GM21619 (cell line): Measurements from ENCODE around the gene SLC12A7.

Source experiments
- ATAC-seq: cut with Tn5 transposase; IDR thresholded peaks from one replicate; pipeline ENCODE4 v1.9.1; 2021; ENCODE audit not compliant: unreplicated experiment

The SLC12A7 gene

GRCh38 chr5:1054018-1054798, 57.7 kb downstream of the SLC12A7 start:
- ATAC-seq = no peak

GRCh38 chr5:1053391-1054017, 58.4 kb downstream of the SLC12A7 start:
- ATAC-seq = no peak

- no peak for ATAC-seq
These were observed 59.0 kb downstream of the SLC12A7 start for GRCh38 chr5:1052641-1053390.

DNA sequence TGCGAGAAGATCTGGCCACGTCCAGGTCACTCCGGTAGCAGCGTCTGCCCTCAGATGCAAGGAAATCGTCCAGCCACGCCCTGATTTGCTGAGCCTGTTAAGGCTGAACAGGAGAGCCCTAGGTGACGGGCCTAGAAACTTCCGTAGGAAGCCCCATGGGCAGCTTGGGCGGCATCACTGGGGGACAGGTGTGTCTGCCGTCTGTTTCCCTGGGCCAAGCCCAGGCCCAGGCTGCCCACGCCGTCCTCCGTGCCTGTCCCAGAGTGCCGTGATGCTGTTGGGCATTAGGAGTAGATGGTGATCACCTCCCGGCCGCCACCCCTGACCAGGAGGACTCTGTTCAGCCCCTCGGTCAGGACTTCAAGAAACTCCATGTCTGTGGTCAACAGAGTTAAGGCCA, 59.8 kb downstream of the SLC12A7 start:
- ATAC-seq = no peak

GRCh38 chr5:1051366-1051720, 60.5 kb downstream of the SLC12A7 start:
- ATAC-seq = no peak

DNA sequence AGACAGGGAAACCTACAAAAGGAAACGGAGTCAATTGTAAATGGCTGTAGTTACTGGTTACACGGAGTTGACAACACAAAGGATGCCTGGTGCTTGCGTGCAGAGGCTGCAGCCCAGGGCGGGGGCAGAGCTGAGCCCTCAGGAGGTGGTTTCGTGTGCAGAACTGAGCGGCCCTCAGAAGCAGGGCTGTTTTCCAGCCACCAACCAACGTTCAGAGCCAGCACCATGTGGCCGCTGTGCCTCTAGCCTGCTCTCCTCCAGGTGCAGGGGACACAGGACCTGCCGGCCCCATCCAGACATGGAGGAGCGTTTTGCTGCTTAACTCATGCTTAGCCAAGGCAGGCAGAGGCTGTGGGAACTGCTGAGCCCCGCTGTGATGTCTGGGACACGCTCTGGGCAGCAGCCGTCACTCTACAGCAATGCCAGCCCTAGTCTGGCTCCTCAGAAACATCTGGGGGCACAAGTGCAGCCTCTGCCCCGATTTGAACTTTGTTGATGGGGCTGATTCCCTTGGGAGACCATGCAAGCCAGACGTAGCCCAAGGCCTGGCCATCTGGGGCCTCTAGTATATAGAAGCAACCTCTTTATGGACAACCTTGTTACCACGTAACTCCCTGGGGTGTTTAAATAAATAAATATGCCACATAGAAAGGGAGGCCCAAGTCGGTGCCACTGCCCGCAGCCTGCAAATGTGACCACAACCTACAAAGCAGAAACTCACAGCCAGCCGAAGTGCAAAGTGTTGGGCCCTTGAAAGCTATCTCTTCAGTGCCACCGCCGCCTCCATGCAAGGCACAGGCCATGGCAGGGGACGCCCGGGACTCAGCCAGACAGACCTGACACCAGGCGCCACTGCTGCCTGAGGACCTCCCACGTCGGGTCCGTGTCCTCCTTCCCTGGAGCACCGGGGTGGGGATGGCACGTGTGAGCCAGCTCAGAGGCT, 61.2 kb downstream of the SLC12A7 start:
- no peak for ATAC-seq

- no peak for ATAC-seq
These were observed 62.7 kb downstream of the SLC12A7 start for GRCh38 chr5:1048861-1049838.

- ATAC-seq = no peak
These were observed 63.6 kb downstream of the SLC12A7 start for GRCh38 chr5:1048162-1048721.

DNA sequence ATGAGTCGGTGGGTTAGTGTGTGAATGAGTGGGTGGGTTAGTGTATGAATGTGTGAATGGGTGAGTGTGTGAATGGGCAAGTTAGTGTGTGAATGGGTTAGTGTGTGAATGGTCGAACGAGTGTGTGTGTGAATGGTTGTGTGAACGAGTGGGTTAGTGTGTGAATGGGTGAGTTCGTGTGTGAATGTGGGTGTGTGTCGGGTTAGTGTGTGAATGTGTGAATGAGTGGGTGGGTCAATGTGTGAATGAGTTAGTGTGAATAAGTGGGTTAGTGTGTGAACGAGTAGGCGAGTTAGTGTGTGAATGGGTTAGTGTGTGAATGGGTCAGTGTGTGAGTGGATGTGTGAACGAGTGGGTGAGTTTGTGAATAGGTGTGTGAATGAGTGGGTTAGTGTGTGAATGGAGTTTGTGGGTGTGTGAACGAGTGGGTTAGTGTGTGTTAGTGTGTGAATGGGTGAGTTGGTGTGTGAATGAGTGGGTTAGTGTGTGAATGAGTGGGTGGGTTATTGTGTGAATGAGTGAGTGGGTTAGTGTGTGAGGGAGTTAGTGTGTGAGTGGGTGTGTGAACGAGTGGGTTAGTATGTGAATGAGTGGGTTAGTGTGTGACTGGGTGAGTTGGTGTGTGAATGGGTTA, 64.4 kb downstream of the SLC12A7 start:
- ATAC-seq = no peak

- ATAC-seq = no peak
These were observed 65.8 kb downstream of the SLC12A7 start for GRCh38 chr5:1045960-1046560.

- no peak for ATAC-seq
These were observed 67.7 kb downstream of the SLC12A7 start for GRCh38 chr5:1044117-1044516.

DNA sequence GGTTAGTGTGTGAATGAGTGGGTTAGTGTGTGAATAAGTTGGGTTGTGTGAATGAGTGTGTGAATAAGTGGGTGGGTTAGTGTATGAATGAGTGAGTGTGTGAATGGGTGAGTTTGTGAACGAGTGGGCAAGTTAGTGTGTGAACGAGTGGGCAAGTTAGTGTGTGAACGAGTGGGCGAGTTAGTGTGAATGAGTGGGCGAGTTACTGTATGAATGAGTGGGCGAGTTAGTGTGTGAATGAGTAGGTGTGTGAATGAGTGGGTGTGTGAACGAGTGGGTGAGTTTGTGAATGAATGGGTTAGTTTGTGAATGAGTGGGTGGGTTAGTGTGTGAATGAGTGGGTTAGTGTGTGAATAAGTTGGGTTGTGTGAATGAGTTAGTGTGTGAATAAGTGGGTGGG, 68.5 kb downstream of the SLC12A7 start:
- ATAC-seq = no peak

DNA sequence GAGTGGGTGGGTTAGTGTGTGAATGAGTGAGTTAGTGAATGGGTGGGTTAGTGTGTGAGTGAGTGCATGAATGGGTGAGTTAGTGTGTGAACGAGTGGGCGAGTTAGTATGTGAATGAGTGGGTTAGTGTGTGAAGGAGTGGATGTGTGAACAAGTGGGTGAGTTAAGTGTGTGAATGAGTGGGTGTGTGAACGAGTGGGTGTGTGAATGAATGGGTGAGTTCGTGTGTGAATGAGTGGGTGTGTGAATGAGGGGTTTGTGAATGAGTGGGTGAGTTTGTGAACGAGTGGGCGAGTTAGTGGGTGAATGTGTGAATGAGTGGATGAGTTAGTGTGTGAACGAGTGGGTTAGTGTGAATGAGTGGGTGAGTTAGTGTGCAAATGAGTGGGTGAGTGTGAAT, 69.2 kb downstream of the SLC12A7 start:
- ATAC-seq = no peak

DNA sequence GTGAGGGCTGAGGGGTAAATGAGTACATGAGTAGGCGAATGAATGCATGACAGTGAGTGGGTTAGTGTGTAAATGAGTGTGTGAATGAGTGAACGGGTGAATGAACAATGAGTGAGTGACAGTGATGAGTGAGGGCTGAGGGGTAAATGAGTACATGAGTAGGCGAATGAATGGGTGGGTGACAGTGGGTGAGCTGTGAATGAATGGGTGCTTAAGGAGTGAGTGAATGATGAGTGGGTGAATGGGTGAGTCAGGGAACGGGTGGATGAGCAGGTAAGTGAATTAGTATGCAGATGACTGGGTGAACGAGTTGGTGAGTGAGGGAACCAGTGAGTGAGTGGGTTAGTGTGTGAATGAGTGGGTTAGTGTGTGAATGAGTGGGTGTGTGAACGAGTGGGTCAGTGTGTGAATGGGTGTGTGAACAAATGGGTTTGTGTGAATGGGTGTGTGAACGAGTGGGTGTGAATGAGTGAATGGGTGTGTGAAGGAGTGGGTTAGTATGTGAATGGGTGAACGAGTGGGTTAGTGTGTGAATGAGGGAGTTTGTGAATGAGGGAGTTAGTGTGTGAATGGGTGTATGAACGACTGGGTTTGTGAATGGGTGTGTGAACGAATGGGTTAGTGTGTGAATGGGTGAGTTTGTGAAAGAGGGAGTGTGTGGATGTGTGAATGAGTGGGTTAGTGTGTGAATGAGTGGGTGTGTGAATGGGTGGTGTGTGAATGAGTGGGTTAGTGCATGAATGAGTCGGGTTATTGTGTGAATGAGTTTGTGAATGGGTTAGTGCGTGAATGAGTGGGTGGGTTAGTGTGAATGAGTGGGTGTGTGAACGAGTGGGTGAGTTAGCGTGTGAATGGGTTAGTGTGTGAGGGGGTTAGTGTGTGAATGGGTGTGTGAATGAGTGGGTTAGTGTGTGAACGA, 70.4 kb downstream of the SLC12A7 start:
- ATAC-seq = no peak

- no peak for ATAC-seq
These were observed 71.3 kb downstream of the SLC12A7 start for GRCh38 chr5:1040571-1040970.

- no peak for ATAC-seq
These were observed 72.1 kb downstream of the SLC12A7 start for GRCh38 chr5:1039706-1040260.

GRCh38 chr5:1039210-1039548, 72.7 kb downstream of the SLC12A7 start:
- no peak for ATAC-seq
